MCF 10A (cell line): ENCODE results near the gene CCDC85C. TPM values are rescaled to one million over a fixed set of nuclear protein-coding genes. Genes with fewer than 3 reads are reported as not detected.

Source experiments
- BruUV-seq: library from RNA; stranded (reverse); fragments of 400-500 nt; replicated peaks from 2 replicates; lab custom pipeline; 2021; lab: Mats Ljungman, UMichigan
- CTCF ChIA-PET: fragments of 300-600 bp; sonication (Branson Sonifier 250); formaldehyde crosslinking; extraction: SDS; loops from one replicate; lab custom pipeline; 2021; ENCODE audit warnings: antibody characterized with exemption, inconsistent platforms; lab: Yijun Ruan, JAX
- POLR2A ChIA-PET: fragments of 300-600, 350-650 bp; sonication (Branson Sonifier 250); formaldehyde crosslinking; extraction: SDS; loops from one replicate; lab custom pipeline; 2020; ENCODE audit warnings: antibody characterized with exemption, inconsistent platforms; lab: Yijun Ruan, JAX
- DNase-seq: peaks from one replicate; pipeline ENCODE4 v3.0.0-alpha.2; 2018; ENCODE audit not compliant: unreplicated experiment
- H3K27ac Mint-ChIP-seq: one replicate; pipeline ENCODE4 v1.8.0; 2022; ENCODE audit warnings: mild to moderate bottlenecking, low read depth, mixed read lengths; ENCODE audit not compliant: unreplicated experiment
- H3K27me3 Mint-ChIP-seq: one replicate; pipeline ENCODE4 v1.8.0; 2022; ENCODE audit warnings: mixed read lengths; ENCODE audit not compliant: insufficient read depth, unreplicated experiment
- H3K36me3 Mint-ChIP-seq: one replicate; pipeline ENCODE4 v1.8.0; 2022; ENCODE audit warnings: mild to moderate bottlenecking, moderate library complexity, mixed read lengths; ENCODE audit not compliant: insufficient read depth, unreplicated experiment
- H3K4me1 Mint-ChIP-seq: one replicate; pipeline ENCODE4 v1.8.0; 2022; ENCODE audit warnings: mixed read lengths; ENCODE audit not compliant: insufficient read depth, unreplicated experiment
- H3K4me3 Mint-ChIP-seq: one replicate; pipeline ENCODE4 v1.8.0; 2022; ENCODE audit warnings: mild to moderate bottlenecking, moderate library complexity, mixed read lengths; ENCODE audit not compliant: unreplicated experiment
- H3K9me3 Mint-ChIP-seq: one replicate; pipeline ENCODE4 v1.8.0; 2022; ENCODE audit warnings: mixed read lengths; ENCODE audit not compliant: unreplicated experiment
- CTCF ChIP-seq: fragments of 200-600 bp; IDR thresholded peaks from one replicate; pipeline ENCODE4 v1.8.0; 2022; ENCODE audit warnings: antibody characterized with exemption, mild to moderate bottlenecking; ENCODE audit not compliant: unreplicated experiment
- intact Hi-C: fragments of 100-400 bp; cut with micrococcal nuclease; formaldehyde crosslinking; loops from 2 replicates; pipeline ENCODE4 v1.14.1; 2022
- total RNA-seq: library from RNA; stranded (reverse); gene quantifications from 2 replicates; pipeline ENCODE4 v1.2.3, GENCODE V29; 2022

The CCDC85C gene
- total RNA-seq, 1 experiment from 2014 or later, result 29.9 TPM

- Mint-ChIP-seq H3K27ac (no peak overlapping the region), H3K9me3 (no peaks in the 10 kb centered on the region), H3K4me3 (no peak overlapping the region), H3K36me3 (no peaks in the 10 kb centered on the region), H3K27me3 (no peaks in the 10 kb centered on the region), H3K4me1 (peaks cover 2% of the 10 kb centered on the region)
- ChIA-PET POLR2A (no interaction called here), CTCF (interaction anchor here (0.9 kb wide), 1 partner anchor 17 kb away, joined by 4 read pairs; no protein-coding TSS in a partner anchor)
- no TSS peak for BruUV-seq
- intact Hi-C loops, result no loop called here
- no peak for TF ChIP-seq CTCF
- DNase-seq, result no peak
These were observed 57.6 kb downstream of the CCDC85C start for GRCh38 chr14:99546234-99546879.

- BruUV-seq, result no TSS peak
- Mint-ChIP-seq H3K4me3 (no peak overlapping the region), H3K9me3 (no peaks in the 10 kb centered on the region), H3K4me1 (peaks cover 6% of the 10 kb centered on the region), H3K36me3 (no peaks in the 10 kb centered on the region), H3K27ac (no peak overlapping the region), H3K27me3 (no peaks in the 10 kb centered on the region)
- ChIA-PET POLR2A (no interaction called here), CTCF (interaction anchor here (0.7 kb wide), 1 partner anchor 596 kb away, joined by 4 read pairs; no protein-coding TSS in a partner anchor)
- TF ChIP-seq CTCF, result no peak
- no peak for DNase-seq
- intact Hi-C loops, result no loop called here
These were observed 58.4 kb downstream of the CCDC85C start for GRCh38 chr14:99545586-99545985.

- H3K27ac Mint-ChIP-seq, result peak overlapping the region; percentile 5
- no TSS peak for BruUV-seq
- peaks cover 6% of the 10 kb centered on the region for H3K4me1 Mint-ChIP-seq
- ChIA-PET POLR2A (no interaction called here), CTCF (interaction anchor here (0.9 kb wide), 1 partner anchor 513 kb away, joined by 3 read pairs; no protein-coding TSS in a partner anchor)
- intact Hi-C loops, result no loop called here
- no peaks in the 10 kb centered on the region for H3K27me3 Mint-ChIP-seq
- H3K9me3 Mint-ChIP-seq, result no peaks in the 10 kb centered on the region
- TF ChIP-seq CTCF, result no peak
- H3K4me3 Mint-ChIP-seq, result no peak overlapping the region
- no peak for DNase-seq
- no peaks in the 10 kb centered on the region for H3K36me3 Mint-ChIP-seq
These were observed 59.0 kb downstream of the CCDC85C start for GRCh38 chr14:99544991-99545390.

- TF ChIP-seq CTCF, result no peak
- no peak overlapping the region for H3K27ac Mint-ChIP-seq
- CTCF ChIA-PET, result interaction anchor here (0.5 to 1.0 kb wide), 2 partner anchors 18 to 23 kb away, joined by 3 to 4 read pairs; no protein-coding TSS in a partner anchor
- no peak for DNase-seq
- H3K27me3 Mint-ChIP-seq, result no peaks in the 10 kb centered on the region
- H3K36me3 Mint-ChIP-seq, result no peaks in the 10 kb centered on the region
- no peaks in the 10 kb centered on the region for H3K9me3 Mint-ChIP-seq
- no peak overlapping the region for H3K4me3 Mint-ChIP-seq
- intact Hi-C loops, result no loop called here
- H3K4me1 Mint-ChIP-seq, result peaks cover 6% of the 10 kb centered on the region
- BruUV-seq, result no TSS peak
- POLR2A ChIA-PET, result interaction anchor here (0.6 kb wide), 1 partner anchor 352 kb away, joined by 3 read pairs; no protein-coding TSS in a partner anchor
These were observed 60.0 kb downstream of the CCDC85C start for GRCh38 chr14:99543985-99544384.
